Astrocyte (in vitro differentiated cells and primary cell): ENCODE data around the gene KRT222. TPM values are rescaled to one million over a fixed set of nuclear protein-coding genes. Genes with fewer than 3 reads are reported as not detected.

Source experiments
- DNase-seq: peaks from one replicate; pipeline ENCODE4 v3.0.0-alpha.2; 2010; ENCODE audit warnings: low read depth
- FAIRE-seq: peaks from 2 replicates; lab custom pipeline; 2011; peaks lifted over from hg19 to GRCh38; lab: Jason Lieb, UNC
- H2AFZ ChIP-seq: 2 replicates; pipeline ENCODE4 v1.6.0; 2012; ENCODE audit warnings: low read depth, low read length, inconsistent platforms
- H3K27ac ChIP-seq: 2 replicates; pipeline ENCODE4 v1.5.1; 2011; ENCODE audit warnings: low read depth, low read length, inconsistent platforms
- H3K27me3 ChIP-seq: 2 replicates; pipeline ENCODE4 v1.6.0; 2011; ENCODE audit warnings: low read length, inconsistent platforms; ENCODE audit not compliant: insufficient read depth
- H3K36me3 ChIP-seq: 2 replicates; pipeline ENCODE4 v1.5.1; 2011; ENCODE audit warnings: low read length, inconsistent platforms; ENCODE audit not compliant: insufficient read depth
- H3K4me1 ChIP-seq: 2 replicates; pipeline ENCODE4 v1.5.1; 2011; ENCODE audit warnings: low read length, inconsistent platforms; ENCODE audit not compliant: insufficient read depth
- H3K4me2 ChIP-seq: 2 replicates; pipeline ENCODE4 v1.6.0; 2012; ENCODE audit warnings: low read length, inconsistent platforms
- H3K4me3 ChIP-seq: 2 replicates; pipeline ENCODE4 v1.5.1; 2011; ENCODE audit warnings: low read depth, mild to moderate bottlenecking, low read length, inconsistent platforms; ENCODE audit not compliant: insufficient read depth
- H3K79me2 ChIP-seq: 2 replicates; pipeline ENCODE4 v1.6.0; 2012; ENCODE audit warnings: mild to moderate bottlenecking, low read length, inconsistent platforms; ENCODE audit not compliant: insufficient read depth
- H3K9ac ChIP-seq: 2 replicates; pipeline ENCODE4 v1.6.0; 2012; ENCODE audit warnings: mild to moderate bottlenecking, low read length, inconsistent platforms
- H3K9me3 ChIP-seq: 2 replicates; pipeline ENCODE4 v1.5.1; 2012; ENCODE audit warnings: low read depth, mild to moderate bottlenecking, low read length, inconsistent platforms; ENCODE audit not compliant: insufficient read depth
- H4K20me1 ChIP-seq: 2 replicates; pipeline ENCODE4 v1.6.0; 2012; ENCODE audit warnings: low read length, inconsistent platforms; ENCODE audit not compliant: insufficient read depth
- H3K27ac Mint-ChIP-seq: one replicate; pipeline ENCODE4 v1.8.0; 2021; ENCODE audit warnings: mild to moderate bottlenecking, mixed read lengths; ENCODE audit not compliant: unreplicated experiment
- H3K27me3 Mint-ChIP-seq: one replicate; pipeline ENCODE4 v1.8.0; 2021; ENCODE audit warnings: low read depth, mixed read lengths; ENCODE audit not compliant: unreplicated experiment
- H3K36me3 Mint-ChIP-seq: one replicate; pipeline ENCODE4 v1.8.0; 2021; ENCODE audit warnings: low read depth, mixed read lengths; ENCODE audit not compliant: unreplicated experiment
- H3K4me1 Mint-ChIP-seq: one replicate; pipeline ENCODE4 v1.8.0; 2021; ENCODE audit warnings: low read depth, mixed read lengths; ENCODE audit not compliant: unreplicated experiment
- H3K4me3 Mint-ChIP-seq: one replicate; pipeline ENCODE4 v1.8.0; 2021; ENCODE audit warnings: mild to moderate bottlenecking, moderate library complexity, mixed read lengths; ENCODE audit not compliant: unreplicated experiment
- H3K9me3 Mint-ChIP-seq: one replicate; pipeline ENCODE4 v1.8.0; 2021; ENCODE audit warnings: mild to moderate bottlenecking, mixed read lengths; ENCODE audit not compliant: unreplicated experiment
- EZH2 ChIP-seq: IDR thresholded peaks from 2 replicates; pipeline ENCODE4 v1.6.1; 2012; ENCODE audit warnings: mild to moderate bottlenecking, low read length, inconsistent platforms; ENCODE audit not compliant: insufficient read depth
- total RNA-seq: library from RNA; stranded (reverse); gene quantifications from 2 replicates; pipeline ENCODE4 v1.2.1, GENCODE V29; 2021
- TF ChIP-seq, protein P1 (sequence below): IDR thresholded peaks from 2 replicates; pipeline ENCODE4 v1.5.1; 2011; ENCODE audit warnings: low read depth, mild to moderate bottlenecking, inconsistent platforms, low read length, moderate library complexity; ENCODE audit not compliant: insufficient read depth

The KRT222 gene
- total RNA-seq, 1 donor from 2014 or later = 0.14 TPM

DNA sequence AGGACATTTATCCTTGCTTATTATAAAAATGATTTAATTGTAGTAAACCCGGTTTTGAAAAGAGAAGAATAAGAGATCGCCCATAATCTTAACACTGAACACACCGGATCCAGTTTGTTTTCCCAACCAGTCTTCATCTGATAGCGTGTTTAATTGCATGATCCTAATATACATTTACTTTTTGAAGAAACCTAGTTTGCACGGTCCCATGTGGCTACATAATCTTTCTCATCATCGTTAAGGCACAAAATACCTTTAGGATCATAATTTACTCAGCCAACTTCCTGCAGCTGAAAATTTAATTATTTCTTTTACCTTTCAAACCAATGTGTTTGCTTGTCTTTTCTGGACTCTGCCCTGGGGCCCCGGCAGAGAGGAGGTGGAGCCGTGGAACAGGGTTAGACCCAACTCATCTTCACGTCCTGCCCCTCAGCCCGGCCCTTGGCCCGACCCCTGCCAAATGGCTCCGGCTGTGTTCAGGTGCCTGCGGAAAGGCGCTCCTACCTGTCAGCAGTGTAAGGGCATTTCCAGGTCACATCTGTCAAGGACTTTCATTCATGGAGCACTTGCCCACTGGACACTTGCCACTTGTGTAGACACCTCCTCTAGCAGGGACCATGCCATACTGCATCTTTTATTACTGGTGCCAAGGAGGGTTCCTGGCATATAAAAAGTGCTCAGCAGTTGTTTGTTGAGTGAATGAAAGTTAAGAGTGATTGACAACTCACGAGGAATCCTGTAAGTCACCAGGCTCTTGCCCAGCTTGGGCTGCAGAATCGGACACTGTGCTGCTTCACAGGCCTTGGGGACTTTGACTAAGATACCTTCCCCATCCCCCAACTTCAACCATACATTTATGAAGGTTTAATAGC, 46.0 kb downstream of the KRT222 start:
- H3K9ac ChIP-seq = no peak overlapping the region
- Mint-ChIP-seq H3K4me1 (peaks cover 2% of the 10 kb centered on the region), H3K27me3 (peaks cover 47% of the 10 kb centered on the region), H3K9me3 (peaks cover 4% of the 10 kb centered on the region), H3K4me3 (no peak overlapping the region), H3K36me3 (peaks cover 1% of the 10 kb centered on the region), H3K27ac (no peak overlapping the region)
- no peak overlapping the region for H2AFZ ChIP-seq
- FAIRE-seq (no peak), DNase-seq (no peak)
- no peaks in the 10 kb centered on the region for H3K79me2 ChIP-seq
- H3K9me3 ChIP-seq = no peaks in the 10 kb centered on the region
- H3K4me3 ChIP-seq = no peak overlapping the region
- peaks cover 10% of the 10 kb centered on the region for H3K27me3 ChIP-seq
- TF ChIP-seq, protein P1, sequence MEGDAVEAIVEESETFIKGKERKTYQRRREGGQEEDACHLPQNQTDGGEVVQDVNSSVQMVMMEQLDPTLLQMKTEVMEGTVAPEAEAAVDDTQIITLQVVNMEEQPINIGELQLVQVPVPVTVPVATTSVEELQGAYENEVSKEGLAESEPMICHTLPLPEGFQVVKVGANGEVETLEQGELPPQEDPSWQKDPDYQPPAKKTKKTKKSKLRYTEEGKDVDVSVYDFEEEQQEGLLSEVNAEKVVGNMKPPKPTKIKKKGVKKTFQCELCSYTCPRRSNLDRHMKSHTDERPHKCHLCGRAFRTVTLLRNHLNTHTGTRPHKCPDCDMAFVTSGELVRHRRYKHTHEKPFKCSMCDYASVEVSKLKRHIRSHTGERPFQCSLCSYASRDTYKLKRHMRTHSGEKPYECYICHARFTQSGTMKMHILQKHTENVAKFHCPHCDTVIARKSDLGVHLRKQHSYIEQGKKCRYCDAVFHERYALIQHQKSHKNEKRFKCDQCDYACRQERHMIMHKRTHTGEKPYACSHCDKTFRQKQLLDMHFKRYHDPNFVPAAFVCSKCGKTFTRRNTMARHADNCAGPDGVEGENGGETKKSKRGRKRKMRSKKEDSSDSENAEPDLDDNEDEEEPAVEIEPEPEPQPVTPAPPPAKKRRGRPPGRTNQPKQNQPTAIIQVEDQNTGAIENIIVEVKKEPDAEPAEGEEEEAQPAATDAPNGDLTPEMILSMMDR = no peak
- no peak for TF ChIP-seq EZH2
- H3K27ac ChIP-seq = no peak overlapping the region
- H4K20me1 ChIP-seq = no peaks in the 10 kb centered on the region
- no peak overlapping the region for H3K4me2 ChIP-seq
- H3K36me3 ChIP-seq = peaks cover 2% of the 10 kb centered on the region
- no peaks in the 10 kb centered on the region for H3K4me1 ChIP-seq

DNA sequence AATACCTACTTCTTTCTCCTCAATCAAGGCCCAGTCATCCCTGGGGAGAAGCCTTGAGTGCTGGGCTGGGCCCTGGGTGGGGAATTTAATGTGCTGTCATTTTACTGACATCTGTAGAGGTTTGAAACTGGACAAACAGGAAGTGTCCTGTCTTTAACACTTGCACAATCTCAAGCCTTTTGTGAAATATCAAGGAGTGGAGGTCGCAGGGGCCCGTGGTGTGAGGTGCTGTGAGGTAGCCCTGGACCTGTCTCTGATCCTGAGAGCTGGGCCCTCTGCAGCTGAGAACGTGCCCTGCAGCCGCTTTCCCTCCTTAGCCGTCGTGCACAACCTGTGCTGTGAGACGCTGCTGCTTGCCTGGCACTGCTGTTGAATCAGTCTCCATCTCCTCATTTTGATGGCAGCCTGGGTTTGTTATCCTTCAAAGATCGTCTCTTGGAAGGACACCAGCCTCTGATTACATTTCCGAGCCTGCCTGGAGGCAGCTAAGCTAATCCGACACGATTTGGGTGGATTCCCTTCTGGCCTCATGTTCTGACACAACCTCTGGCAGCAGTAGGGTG, 47.2 kb downstream of the KRT222 start:
- H3K4me2 ChIP-seq = no peak overlapping the region
- FAIRE-seq = no peak
- no peak overlapping the region for H3K9ac ChIP-seq

More for the DNA sequence above, 47.2 kb downstream of the KRT222 start:
- H3K27ac ChIP-seq = no peak overlapping the region
- Mint-ChIP-seq H3K27me3 (peaks cover 50% of the 10 kb centered on the region), H3K4me3 (no peak overlapping the region), H3K4me1 (peaks cover 2% of the 10 kb centered on the region), H3K36me3 (peaks cover 1% of the 10 kb centered on the region), H3K27ac (no peak overlapping the region), H3K9me3 (peaks cover 4% of the 10 kb centered on the region)
- no peaks in the 10 kb centered on the region for H4K20me1 ChIP-seq
- DNase-seq = no peak
- TF ChIP-seq EZH2 = no peak
- TF ChIP-seq, protein P1 = no peak
- peaks cover 14% of the 10 kb centered on the region for H3K27me3 ChIP-seq
- no peak overlapping the region for H3K4me3 ChIP-seq
- no peak overlapping the region for H2AFZ ChIP-seq
- no peaks in the 10 kb centered on the region for H3K79me2 ChIP-seq
- H3K9me3 ChIP-seq = no peaks in the 10 kb centered on the region
- H3K4me1 ChIP-seq = no peaks in the 10 kb centered on the region
- H3K36me3 ChIP-seq = peaks cover 1% of the 10 kb centered on the region
